Stomach smooth muscle (tissue), 2 donors: ENCODE data around the gene SMO.
"Not testable (repeated sequence)": the region's sequence is repeated elsewhere in the genome, so short reads cannot be mapped to it uniquely, and the experiment has no call there.

Experiments
- H3K27ac ChIP-seq: one replicate; pipeline ENCODE4 v1.7.0; 2013; ENCODE audit warnings: mild to moderate bottlenecking, low read length, inconsistent platforms
- H3K27me3 ChIP-seq, 2 donors: one replicate each; pipeline ENCODE4 v1.7.0; 2013; ENCODE audit warnings: low read length in 2 of 2; ENCODE audit not compliant: insufficient read depth in 2 of 2, control insufficient read depth in 1 of 2
- H3K36me3 ChIP-seq, 2 donors: one replicate each; pipeline ENCODE4 v1.7.0; 2013; ENCODE audit warnings: low read length in 2 of 2; ENCODE audit not compliant: control insufficient read depth in 2 of 2, insufficient read depth in 2 of 2
- H3K4me1 ChIP-seq: one replicate; pipeline ENCODE4 v1.7.0; 2013; ENCODE audit warnings: low read length; ENCODE audit not compliant: control insufficient read depth, insufficient read depth
- H3K4me3 ChIP-seq, 2 donors: one replicate each; pipeline ENCODE4 v1.7.0; 2013; ENCODE audit warnings: low read length in 2 of 2
- H3K9ac ChIP-seq, 2 donors: one replicate each; pipeline ENCODE4 v1.7.0; 2013; ENCODE audit warnings: low read length in 2 of 2, mild to moderate bottlenecking in 1 of 2
- H3K9me3 ChIP-seq, 2 donors: one replicate each; pipeline ENCODE4 v1.7.0; 2013; ENCODE audit warnings: low read length in 2 of 2; ENCODE audit not compliant: control insufficient read depth in 2 of 2
- donor health status: healthy.
- donor health status: Pancreatic carcinoma.

Gene SMO

DNA sequence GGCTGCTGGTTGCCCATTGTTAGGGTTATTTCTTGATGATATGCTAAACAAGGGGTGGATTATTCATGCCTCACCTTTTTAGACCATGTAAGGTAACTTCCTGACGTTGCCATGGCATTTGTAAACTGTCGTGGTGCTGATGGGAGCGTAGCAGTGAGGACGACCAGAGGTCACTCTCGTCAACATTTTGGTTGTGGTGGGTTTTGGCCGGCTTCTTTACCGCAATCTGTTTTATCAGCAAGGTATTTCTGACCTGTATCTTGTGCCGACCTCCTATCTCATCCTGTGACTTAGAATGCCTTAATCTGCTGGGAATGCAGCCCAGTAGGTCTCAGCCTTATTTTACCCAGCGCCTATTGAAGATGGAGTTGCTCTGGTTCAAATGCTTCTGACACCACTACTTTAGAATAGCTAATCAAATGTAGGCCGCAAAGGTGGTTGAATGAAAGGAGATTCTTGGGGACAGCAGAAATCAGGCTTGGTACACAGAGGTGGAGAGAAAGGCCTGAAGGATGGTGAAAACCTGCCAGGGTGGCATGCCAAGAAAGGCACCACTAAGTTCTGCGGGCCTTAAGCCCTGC is 17.9 kb upstream of the SMO start:
- Histone ChIP-seq H3K9ac (no peak overlapping the region), H3K27me3 (no peaks in the 10 kb centered on the region), H3K27ac (no peak overlapping the region), H3K36me3 (no peaks in the 10 kb centered on the region), H3K9me3 (no peaks in the 10 kb centered on the region), H3K4me1 (peaks cover 17% of the 10 kb centered on the region), H3K4me3 (no peak overlapping the region)

DNA sequence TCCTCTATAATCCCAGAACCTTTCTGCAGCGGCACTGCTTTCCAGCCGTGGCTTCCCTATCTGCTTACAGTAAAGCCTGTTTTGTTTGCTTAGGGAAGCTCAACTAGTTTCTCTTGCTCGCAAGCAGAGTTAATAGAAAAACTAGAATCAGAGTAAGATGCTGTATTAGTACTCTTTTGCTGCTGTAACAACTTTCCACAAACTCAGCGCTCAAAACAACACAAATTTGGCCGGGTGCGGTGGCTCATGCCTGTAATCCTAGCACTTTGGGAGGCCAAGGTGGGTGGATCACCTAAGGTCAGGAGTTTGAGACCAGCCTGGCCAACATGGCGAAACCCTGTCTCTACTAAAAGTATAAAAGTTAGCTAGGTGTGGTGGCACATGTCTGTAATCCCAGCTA is 14.6 kb upstream of the SMO start:
- H3K4me1 ChIP-seq, H3K27ac ChIP-seq, H3K9me3 ChIP-seq, H3K4me3 ChIP-seq, H3K36me3 ChIP-seq, H3K9ac ChIP-seq, H3K27me3 ChIP-seq: not testable (repeated sequence)

DNA sequence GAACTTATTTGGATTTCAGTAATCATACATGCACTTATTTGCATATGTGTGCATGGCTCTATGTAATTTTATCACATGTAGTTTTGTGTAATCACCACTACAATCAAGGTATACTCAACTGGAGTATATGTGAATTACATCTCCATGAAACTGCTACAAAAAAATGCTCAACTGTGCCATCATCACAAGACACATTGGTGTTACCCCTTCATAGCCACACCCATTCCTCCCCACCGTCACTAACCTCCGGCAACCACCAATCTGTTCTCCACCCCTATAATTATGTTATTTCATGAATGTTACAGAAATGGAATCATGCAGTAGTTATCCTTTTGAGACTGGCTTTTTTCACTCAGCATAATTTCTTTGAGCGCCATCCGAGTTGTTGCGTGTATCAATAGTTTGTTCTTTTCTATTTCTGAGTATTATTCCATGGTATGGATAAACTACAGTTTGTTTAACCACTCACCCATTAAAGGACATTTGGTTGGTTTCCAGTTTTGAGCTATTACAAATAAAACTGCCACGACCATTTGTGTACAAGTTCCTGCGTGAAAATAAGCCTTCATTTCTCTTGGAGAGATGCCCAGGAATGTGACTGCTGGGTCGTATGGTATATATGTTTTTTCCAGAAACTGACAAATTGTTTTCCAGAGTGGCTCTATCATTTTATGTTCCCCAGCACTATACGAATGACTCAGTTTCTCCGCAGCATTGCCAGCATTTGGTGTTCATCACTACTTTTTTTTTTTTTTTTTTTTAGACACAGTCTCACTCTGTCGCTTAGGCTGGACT is 11.3 kb upstream of the SMO start:
- Histone ChIP-seq H3K27me3 (no peaks in the 10 kb centered on the region), H3K9ac (no peak overlapping the region), H3K4me1 (no peaks in the 10 kb centered on the region), H3K36me3 (no peaks in the 10 kb centered on the region), H3K27ac (no peak overlapping the region), H3K9me3 (no peaks in the 10 kb centered on the region), H3K4me3 (no peak overlapping the region)

DNA sequence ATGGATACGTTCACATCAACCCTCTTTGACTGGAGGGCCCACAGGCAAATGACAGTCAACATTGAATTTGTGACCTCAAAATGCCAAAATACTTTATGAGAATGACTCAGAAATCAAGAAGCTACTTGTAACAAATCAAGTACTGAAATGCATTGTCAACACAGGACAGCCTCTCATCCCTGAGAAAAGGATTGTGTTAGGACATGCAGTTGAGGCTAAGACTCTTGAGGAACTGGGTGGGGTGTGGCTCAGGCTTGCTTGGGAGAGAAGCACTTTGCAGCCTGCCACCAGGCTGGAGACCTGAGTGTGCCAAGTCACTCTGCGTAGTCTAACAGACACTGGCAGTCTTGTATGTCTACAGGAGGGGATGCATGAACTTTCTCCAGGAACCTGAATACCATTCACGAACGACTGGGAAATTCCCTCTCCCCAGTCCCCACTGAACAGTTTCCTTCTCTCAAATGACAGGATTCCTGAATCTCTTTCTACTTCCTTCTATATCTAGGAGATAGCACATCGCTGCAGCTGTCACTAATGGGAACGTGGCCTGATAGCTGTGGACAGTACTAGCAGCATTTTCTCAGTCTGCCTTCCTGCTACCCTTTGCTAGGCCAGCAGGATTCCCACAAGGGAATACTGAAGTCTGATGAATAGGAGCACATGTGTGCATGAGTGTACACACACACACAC is 3.3 kb upstream of the SMO start:
- Histone ChIP-seq H3K27me3 (no peaks in the 10 kb centered on the region), H3K9ac (no peak overlapping the region), H3K4me1 (peaks cover 20% of the 10 kb centered on the region), H3K4me3 (no peak overlapping the region), H3K36me3 (no peaks in the 10 kb centered on the region), H3K27ac (no peak overlapping the region), H3K9me3 (no peaks in the 10 kb centered on the region)

DNA sequence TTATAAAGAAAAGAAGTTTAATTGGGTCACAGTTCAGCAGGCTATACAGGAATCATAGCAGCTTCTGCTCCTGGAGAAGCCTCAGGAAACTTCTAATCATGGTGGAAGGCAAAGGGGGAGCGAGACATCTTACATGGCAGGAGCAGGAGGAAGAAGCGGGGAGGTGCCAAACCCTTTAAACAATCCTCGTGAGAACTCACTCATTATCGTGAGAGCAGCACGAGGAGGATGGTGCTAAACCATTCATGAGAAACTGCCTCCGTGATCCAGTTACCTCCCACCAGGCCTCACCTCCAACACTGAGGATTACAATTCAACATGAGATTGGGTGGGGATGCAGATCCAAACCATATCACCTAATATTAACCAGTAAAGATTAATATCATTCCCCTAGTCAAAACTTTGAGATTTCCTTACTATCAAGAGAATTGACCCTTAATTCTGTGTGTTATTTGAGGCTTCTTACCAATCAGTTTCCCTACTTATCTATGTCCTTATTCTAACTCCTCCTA is 1.6 kb upstream of the SMO start:
- H3K36me3 ChIP-seq = no peaks in the 10 kb centered on the region
- H3K27me3 ChIP-seq = no peaks in the 10 kb centered on the region
- peaks cover 25% of the 10 kb centered on the region for H3K4me1 ChIP-seq

GRCh38 chr7:129187681-129188371 is 607 bp upstream of the SMO start:
- H3K27ac ChIP-seq = no peak overlapping the region
- peak overlapping the region in 1 of 2 donors; percentile 47 for H3K9ac ChIP-seq
- peaks cover 25% of the 10 kb centered on the region for H3K4me1 ChIP-seq
- H3K9me3 ChIP-seq = no peaks in the 10 kb centered on the region
- H3K36me3 ChIP-seq = no peaks in the 10 kb centered on the region
- H3K27me3 ChIP-seq = no peaks in the 10 kb centered on the region
- H3K4me3 ChIP-seq = peak overlapping the region; percentile 72 to 79

More for the DNA sequence above, 1.6 kb upstream of the SMO start:
- Histone ChIP-seq H3K9ac (no peak overlapping the region), H3K9me3 (no peaks in the 10 kb centered on the region), H3K4me3 (no peak overlapping the region), H3K27ac (no peak overlapping the region)

DNA sequence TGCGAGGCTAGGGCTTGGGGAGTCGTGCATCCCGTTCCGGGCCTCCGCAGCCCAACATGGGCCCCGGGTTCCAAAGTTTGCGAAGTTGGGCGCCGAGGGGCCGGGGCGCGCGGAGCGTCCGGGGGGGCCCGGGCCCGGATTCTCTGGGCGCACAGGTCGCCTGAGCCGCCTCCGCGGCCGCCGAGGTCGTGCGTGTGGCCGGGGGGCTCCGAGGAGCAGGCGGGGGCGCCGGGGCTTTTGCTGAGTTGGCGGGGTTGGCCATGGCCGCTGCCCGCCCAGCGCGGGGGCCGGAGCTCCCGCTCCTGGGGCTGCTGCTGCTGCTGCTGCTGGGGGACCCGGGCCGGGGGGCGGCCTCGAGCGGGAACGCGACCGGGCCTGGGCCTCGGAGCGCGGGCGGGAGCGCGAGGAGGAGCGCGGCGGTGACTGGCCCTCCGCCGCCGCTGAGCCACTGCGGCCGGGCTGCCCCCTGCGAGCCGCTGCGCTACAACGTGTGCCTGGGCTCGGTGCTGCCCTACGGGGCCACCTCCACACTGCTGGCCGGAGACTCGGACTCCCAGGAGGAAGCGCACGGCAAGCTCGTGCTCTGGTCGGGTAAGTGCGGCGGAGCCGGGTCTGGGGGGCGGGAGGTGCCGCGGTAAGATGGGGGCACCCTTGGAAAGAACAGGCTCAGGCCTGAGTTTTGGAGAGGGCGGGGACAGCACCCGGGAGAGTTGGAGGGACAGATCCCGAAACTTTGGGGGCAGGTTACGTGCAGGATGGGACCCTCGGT is 643 bp downstream of the SMO start:
- Histone ChIP-seq H3K4me1 (peaks cover 25% of the 10 kb centered on the region), H3K27me3 (no peaks in the 10 kb centered on the region), H3K4me3 (peak overlapping the region; percentile 72 to 79), H3K9ac (peak overlapping the region; percentile 55), H3K27ac (no peak overlapping the region), H3K36me3 (no peaks in the 10 kb centered on the region), H3K9me3 (no peaks in the 10 kb centered on the region)

GRCh38 chr7:129189661-129190310 is 1.4 kb downstream of the SMO start:
- H3K9ac ChIP-seq = peak overlapping the region; percentile 55
- no peaks in the 10 kb centered on the region for H3K9me3 ChIP-seq
- peak overlapping the region; percentile 72 to 79 for H3K4me3 ChIP-seq
- H3K36me3 ChIP-seq = no peaks in the 10 kb centered on the region
- H3K4me1 ChIP-seq = peaks cover 25% of the 10 kb centered on the region
- H3K27ac ChIP-seq = no peak overlapping the region
- no peaks in the 10 kb centered on the region for H3K27me3 ChIP-seq

DNA sequence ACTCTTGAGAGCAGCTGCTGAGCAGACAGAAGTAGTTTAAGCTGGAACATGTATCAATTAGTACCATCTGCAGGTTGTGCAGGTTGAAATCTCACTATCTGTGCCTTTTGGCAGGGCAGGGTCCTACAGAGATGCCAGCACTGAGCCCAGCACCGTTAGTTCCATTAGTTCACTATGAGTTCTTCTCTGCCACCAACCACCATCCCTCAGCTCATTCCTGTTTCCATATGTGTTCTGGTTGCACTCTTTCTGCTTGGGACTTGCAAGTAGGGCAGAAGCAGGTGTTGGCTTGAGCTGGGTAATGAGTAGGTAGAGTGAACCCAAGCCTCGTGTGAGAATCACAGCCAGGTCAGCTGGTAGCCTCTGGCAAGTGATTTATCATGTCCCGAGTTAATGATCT is 2.8 kb downstream of the SMO start:
- Histone ChIP-seq H3K27ac (no peak overlapping the region), H3K27me3 (no peaks in the 10 kb centered on the region), H3K36me3 (no peaks in the 10 kb centered on the region), H3K4me3 (no peak overlapping the region), H3K4me1 (peaks cover 25% of the 10 kb centered on the region), H3K9me3 (no peaks in the 10 kb centered on the region), H3K9ac (no peak overlapping the region)
